GM21526 (cell line): Measurements from ENCODE around the gene H6PD.

Experiments
- ATAC-seq: cut with Tn5 transposase; IDR thresholded peaks from one replicate; pipeline ENCODE4 v1.9.1; 2021; ENCODE audit warnings: moderate library complexity; ENCODE audit not compliant: unreplicated experiment, low FRiP score

The H6PD gene

GRCh38 chr1:9238550-9238949 is 4.0 kb downstream of the H6PD start:
- no peak for ATAC-seq

DNA sequence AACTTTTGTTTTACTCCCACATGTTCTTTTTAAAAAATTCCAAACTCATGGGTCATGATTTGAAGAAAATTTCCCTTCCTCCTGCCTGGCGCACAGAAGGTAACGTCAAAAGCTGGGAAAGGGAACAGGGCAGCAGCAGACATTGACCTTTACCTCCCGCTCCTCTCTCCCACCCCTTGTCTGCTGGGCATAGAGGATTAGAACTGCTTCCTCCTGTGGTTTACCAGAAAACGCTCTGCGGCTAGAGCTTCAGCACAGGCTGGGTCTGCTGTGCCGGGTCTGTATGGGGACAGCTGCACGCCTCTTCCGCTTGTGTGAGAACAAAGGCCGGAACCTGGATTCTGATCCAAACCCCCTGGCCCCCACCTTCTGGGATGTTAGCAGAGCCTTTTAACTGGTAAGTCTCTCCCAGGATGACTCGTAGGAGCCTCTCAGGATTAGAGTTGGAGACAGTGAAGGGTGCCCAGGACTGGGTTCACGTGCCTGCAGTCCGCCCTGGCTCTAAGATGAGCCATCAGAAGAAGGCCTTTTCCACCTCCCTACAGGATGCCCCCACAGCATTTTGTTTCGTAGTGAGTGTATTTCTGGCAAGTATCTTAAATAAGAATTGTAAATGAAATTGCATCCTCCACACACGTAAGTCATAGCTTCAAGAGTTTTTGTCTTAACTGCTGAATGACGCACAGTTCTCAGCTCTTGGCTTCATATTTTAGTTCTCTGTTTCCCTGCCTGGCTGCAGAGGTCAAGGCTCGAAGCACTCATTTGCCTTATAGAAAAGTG is 5.2 kb downstream of the H6PD start:
- ATAC-seq = no peak

DNA sequence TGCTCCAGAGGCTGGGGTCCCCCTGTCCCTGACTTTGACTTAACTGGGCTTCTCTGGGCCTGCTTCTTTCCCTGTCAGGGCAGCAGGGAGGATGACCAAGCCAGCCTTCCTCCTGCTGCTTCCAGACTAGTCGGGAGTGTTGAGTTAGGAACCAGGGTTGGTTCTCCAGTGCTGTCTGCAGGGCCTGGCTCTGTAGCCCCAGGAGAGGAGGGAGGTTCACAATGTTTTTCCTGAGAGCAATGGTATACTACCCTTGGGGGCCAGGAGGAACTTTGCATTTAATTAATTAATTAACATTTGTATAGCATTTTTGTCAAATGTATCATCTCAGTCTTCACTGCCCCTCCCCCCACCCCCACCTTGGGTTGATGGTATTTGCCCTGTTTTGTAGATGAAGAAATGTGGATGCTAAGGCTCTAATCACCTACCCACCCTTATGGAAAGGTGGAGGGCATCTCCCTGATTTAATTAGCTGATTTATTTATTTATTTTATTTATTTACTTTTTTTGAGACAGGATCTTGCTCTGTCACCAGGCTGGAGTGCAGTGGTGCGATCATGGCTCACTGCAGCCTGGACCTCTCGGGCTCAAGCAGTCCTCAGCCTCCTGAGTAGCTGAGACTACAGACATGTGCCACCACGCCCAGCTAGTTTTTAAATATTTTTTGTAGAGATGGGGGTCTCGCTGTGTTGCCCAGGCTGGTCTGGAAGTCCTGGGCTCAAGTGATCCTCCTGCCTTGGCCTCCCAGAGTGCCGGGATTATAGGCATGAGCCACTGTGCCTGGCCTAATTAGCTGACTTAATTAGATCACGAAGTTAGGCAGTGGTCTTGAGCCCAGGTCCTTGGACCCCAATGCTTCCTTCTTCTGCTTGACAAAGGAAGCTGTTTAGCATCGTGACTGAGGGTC is 6.6 kb downstream of the H6PD start:
- no peak for ATAC-seq

DNA sequence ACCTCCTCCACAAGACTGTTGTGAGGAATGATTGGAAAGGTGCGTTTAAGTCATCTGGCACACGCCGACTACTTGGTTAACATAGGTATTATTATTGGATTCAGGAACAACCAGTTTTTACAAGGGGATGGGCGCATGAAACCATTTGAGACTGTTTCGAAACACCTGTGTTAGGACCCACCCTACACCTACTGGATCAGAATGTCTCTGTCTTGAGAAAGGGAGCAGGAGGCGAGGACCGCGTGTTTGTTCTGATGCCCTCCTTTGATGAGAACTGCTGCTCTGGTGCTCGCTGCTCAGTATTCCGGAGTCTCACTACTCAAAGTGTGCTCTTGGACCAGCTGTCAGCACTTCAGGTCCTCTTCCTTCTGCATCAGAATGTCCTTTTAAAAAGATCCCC is 7.3 kb downstream of the H6PD start:
- no peak for ATAC-seq

- no peak for ATAC-seq
Measured at GRCh38 chr1:9242338-9242969, 7.9 kb downstream of the H6PD start.

DNA sequence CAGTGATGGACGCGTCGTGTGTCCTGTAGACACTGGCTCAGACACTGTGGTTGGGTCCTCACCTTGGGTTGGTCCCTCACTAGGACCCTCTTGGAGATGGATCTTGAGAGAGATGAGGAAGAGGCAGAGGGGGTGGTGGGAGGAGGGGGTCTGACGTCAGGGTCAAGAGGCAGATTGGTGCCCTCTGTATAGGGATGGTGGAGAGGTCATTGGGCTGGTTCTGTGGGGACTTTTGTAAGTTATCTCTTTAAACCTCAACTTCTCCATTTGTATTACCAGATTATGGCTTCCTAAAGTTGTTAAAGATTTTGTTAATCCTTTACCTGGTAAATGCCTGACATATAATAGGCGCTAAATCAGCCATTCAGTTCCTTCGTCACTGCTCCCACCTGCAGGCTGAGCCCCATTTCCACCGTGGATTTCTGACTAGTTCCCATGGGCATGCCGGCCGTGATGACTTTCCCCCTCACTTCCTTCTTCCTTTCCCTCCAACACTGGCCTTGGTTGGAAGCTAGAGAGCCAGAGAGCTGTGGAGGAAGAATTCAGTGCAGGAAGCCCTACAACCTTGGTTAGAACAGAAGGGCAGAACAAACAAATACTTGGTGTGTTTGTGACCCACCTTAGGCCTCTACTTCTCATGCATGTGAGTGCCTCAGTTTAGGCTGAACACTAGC is 8.6 kb downstream of the H6PD start:
- no peak for ATAC-seq

DNA sequence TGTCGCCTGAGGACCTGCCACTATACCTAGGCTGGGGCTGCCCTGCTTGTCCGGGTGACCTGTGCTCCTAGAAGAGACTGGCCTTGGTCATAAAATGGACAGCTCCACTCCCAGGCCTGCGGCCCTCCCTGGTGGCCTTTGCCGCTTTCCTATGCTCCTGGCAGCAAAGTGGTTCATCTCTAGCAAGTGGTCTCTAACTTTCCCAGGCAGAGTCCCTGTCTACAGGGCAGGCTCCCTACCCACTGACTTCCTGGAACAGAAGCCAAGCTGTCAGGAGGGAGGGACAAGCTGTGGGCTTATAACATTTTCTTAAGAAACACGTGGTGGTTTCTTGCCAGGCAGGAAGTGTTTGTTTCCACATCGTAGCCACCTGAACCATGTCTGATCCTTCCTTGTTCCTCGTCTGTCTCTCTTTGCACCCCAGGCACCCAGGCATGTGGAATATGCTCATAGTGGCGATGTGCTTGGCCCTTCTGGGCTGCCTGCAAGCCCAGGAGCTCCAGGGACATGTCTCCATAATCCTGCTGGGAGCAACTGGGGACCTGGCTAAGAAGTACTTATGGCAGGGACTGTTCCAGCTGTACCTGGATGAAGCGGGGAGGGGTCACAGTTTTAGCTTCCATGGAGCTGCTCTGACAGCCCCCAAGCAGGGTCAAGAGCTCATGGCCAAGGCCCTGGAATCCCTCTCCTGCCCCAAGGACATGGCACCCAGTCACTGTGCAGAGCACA is 10.1 kb downstream of the H6PD start:
- no peak for ATAC-seq

DNA sequence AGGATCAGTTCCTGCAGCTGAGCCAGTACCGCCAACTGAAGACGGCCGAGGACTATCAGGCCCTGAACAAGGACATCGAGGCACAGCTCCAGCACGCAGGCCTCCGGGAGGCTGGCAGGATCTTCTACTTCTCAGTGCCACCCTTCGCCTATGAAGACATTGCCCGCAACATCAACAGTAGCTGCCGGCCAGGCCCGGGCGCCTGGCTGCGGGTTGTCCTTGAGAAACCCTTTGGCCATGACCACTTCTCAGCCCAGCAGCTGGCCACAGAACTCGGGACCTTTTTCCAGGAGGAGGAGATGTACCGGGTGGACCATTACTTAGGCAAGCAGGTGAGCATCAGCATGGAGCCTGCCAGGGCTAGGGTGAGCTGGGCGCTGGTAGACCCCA is 10.7 kb downstream of the H6PD start:
- ATAC-seq = no peak

- no peak for ATAC-seq
Measured at GRCh38 chr1:9245661-9246060, 11.1 kb downstream of the H6PD start.

- no peak for ATAC-seq
Measured at GRCh38 chr1:9246215-9246614, 11.6 kb downstream of the H6PD start.

DNA sequence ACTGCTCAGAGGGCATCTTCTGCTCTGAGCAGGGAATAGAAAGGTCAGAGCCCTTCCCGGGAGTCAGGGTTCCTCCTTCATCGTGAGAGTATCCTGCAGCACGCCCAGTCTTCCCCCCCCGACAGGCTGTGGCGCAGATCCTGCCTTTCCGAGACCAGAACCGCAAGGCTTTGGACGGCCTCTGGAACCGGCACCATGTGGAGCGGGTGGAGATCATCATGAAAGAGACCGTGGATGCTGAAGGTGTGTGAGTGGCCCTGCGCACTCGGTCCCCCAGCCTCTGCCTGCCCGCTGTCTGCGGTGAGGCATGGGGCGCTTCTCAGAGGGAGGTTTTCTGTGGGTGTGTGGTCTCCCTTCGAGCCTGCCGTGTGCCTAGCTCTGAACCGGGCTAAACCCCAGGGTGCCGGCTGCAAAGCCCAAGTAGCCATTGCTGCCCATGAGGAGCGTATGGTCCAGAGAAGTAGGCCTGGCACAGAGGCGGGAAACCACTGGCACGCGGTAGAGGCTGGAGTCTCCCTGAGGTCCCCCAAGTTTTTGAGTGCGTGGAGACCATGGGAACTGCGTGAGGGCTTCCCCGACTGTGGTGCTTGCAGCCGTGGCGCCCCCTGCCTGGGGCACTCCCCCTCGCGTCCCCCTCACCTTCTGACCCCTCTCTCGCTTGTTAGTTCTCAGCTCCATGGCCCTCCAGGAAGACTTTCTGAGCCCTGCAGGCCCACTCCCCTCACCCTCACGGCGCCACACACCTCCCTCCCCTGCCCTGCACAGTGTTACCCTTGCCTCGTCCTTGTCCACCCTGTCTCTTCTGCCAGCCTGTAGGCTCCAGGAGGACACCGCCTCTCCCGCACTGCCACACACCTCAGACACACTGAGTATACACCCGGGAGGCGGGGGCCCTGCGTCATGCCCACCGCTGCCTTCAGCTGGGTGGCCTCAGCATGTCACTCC is 12.5 kb downstream of the H6PD start:
- no peak for ATAC-seq

- ATAC-seq = no peak
Measured at GRCh38 chr1:9247894-9248293, 13.3 kb downstream of the H6PD start.

- ATAC-seq = no peak
Measured at GRCh38 chr1:9248341-9249262, 14.0 kb downstream of the H6PD start.

DNA sequence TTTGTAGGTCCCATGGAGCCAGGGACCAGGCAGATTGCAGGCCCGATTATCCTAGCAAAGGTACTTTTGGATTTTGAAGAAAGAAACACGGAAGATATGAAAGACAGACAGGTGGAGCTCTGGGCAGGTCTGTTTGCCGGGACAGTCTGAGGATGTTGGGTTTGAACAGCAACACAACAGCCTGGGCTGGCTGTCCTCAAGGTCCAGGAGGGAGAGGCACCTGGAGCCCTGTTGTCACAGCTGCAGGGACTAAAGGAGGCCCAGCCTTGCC is 14.6 kb downstream of the H6PD start:
- no peak for ATAC-seq

GRCh38 chr1:9249534-9250410 is 15.2 kb downstream of the H6PD start:
- no peak for ATAC-seq

DNA sequence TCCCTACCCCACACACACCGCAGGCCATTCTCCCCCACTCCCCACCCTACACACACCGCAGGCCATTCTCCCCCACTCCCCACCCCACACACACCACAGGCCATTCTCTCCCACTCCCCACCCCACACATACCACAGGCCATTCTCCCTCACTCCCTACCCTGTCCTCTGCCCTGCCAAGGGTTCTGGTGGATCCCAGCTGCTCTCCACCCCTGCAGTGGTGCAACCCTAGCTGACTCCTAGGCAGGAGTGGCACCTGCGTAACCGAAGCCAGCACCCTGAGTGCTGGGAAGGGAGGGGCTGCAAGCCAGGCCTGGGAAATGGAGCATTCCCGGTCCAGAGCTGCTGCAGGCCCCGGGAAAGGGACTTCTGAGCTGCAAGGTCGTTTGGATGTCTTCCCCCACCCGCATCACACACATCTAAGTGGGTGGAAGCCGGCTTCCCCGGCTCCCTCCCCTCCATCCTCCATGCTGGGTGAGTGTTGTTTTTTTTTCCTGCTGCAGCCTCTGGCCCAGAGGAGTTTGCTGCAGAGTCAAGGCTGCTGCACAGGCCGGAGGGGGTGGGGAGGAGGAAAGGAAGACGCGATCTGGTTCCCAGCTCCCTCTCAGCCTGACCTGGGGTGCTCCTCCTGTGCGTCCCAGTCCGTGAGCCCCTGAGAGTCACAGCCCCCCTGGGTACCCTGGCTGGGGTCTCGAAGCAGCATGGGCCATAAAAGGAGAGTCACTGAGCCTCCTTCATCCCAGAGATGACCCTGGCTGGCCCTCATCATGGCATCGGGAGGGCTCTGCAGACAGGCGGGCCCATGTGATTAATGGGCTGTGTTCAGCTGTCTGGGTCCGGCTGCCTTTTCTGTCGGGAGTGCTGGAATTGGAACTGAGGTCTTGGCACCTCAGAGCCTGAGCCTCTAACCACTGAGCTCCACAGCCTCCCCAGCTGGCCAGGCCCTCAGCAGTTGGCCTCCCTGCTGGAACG is 16.1 kb downstream of the H6PD start:
- no peak for ATAC-seq
